Epidermal melanocyte (primary cell): ENCODE measurements around the gene HDC.

ENCODE experiments used
- DNase-seq: peaks from one replicate; pipeline ENCODE4 v3.0.0; 2011; ENCODE audit warnings: low spot score; ENCODE audit not compliant: insufficient read length

Gene HDC, protein sequence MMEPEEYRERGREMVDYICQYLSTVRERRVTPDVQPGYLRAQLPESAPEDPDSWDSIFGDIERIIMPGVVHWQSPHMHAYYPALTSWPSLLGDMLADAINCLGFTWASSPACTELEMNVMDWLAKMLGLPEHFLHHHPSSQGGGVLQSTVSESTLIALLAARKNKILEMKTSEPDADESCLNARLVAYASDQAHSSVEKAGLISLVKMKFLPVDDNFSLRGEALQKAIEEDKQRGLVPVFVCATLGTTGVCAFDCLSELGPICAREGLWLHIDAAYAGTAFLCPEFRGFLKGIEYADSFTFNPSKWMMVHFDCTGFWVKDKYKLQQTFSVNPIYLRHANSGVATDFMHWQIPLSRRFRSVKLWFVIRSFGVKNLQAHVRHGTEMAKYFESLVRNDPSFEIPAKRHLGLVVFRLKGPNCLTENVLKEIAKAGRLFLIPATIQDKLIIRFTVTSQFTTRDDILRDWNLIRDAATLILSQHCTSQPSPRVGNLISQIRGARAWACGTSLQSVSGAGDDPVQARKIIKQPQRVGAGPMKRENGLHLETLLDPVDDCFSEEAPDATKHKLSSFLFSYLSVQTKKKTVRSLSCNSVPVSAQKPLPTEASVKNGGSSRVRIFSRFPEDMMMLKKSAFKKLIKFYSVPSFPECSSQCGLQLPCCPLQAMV

GRCh38 chr15:50265620-50266019 is at the start of gene HDC:
Gene HDC (minus strand): TSS chr15:50265726. CDS start chr15:50265623, 103 bp downstream.
- DNase-seq = no peak

- DNase-seq = no peak
Measured at GRCh38 chr15:50312636-50313035, 47.1 kb upstream of the HDC start.

DNA sequence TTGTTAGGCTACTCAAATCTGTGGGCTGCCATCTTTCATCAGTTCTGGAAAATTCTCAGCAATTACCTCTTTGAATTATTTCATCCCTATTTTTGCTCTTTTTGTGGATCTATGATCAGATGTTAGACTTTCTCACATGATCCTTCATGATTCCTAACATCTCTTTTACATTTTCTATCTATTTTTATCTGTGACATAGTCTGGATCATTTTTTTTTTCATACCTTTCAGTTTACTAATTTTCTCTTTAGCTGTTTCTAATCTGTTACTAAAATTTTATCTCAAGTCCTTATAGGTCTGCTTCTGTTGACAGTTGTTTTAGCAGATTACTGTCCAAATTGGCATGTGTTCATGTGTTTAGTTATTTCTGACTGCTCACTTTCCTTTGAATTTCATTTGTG is 42.3 kb upstream of the HDC start:
- no peak for DNase-seq

DNA sequence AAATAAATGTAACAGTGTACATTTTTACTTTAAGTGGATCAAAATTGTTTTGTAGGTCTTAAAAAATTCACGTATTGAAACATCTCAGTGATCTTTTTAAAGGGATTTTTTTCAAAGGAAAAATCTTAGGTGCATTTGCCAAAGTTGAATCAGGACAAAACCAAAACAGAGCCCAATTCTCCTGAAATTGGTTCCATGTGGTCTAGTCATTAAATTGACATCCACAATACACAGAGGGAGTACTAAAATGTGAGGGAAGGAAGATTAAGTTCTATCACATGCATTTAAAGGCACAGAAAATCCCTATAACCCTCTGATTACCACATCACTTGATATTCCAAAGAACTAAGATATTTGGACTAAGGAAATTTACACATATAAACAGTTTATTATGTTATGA is 39.3 kb upstream of the HDC start:
- DNase-seq = no peak

GRCh38 chr15:50302581-50302980 is 37.1 kb upstream of the HDC start:
- no peak for DNase-seq

GRCh38 chr15:50298340-50298739 is 32.8 kb upstream of the HDC start:
- no peak for DNase-seq

- DNase-seq = no peak
Measured at GRCh38 chr15:50295966-50296365, 30.4 kb upstream of the HDC start.

- DNase-seq = no peak
Measured at GRCh38 chr15:50289749-50290148, 24.2 kb upstream of the HDC start.

DNA sequence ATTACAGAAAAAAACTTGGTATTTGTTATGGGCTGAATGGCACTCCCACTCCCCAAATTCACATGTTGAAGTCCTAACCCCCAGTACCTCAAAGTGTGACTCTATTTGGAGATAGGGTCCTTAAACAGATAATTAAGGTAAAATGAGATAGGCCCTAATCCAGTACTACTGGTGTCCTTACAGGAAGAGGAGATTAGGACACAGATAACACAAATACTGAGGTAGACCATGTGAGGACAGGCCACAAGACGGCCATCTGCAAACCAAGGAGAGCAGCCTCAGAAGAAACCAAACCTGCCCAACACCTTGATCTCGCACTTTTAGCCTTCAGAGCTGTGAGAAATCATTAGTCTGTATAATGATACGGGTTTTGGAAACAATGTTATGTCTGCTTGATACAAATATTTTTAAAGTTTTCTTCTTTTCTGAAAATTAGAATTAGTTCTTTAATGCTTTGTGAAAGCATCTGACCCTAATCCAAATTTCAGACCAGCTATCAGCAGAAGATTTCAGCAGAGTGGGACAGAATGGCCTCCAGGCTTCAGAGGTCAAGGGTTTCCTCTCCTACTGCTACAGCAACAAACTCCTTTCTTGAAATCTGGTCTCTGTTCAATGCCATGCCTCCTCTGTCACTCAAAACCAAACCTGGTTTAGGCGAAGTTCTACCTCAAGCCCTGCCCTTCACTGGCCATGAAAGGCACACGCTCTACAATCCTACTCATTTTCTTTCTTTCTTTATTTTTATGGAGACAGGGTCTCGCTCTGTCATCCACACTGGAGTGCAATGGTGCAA is 22.0 kb upstream of the HDC start:
- no peak for DNase-seq

DNA sequence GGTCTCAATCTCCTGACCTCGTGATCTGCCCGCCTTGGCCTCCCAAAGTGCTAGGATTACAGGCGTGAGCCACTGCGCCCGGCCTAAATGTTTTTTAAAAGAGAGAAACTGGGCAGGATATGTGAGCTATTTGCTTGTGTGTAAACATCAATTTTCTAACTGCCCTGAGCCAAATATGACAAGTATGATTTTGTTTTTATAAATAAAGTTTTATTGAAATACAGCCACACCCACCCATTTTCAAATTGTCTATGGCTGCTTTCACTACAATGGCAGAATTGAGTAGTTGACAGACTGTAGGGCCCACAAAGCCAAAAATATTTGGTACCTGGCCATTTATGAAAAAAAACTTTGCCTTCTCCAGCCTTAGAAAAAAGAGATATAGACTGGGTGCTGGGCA is 15.9 kb upstream of the HDC start:
- no peak for DNase-seq

GRCh38 chr15:50280271-50280670 is 14.7 kb upstream of the HDC start:
- DNase-seq = no peak

- no peak for DNase-seq
Measured at GRCh38 chr15:50278496-50278895, 13.0 kb upstream of the HDC start.

- no peak for DNase-seq
Measured at GRCh38 chr15:50277370-50277769, 11.8 kb upstream of the HDC start.

DNA sequence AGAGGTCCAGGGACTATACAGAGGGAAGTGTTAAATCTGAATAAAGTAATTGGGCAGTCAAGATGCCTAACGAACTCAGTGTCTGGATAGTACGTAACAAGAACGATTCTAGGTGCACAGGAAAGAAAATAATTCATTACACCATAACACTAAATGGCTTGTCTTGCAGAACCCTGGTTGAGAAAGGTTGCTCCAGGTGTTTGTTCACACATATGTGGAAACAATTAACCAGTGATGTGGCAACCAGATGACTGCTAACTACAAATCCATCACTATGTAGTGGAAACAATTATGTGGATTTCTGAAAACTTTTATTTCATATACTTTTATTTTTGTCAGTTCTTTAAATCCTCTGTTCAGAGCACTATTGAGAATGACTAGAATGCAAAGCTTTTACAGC is 10.4 kb upstream of the HDC start:
- no peak for DNase-seq

- no peak for DNase-seq
Measured at GRCh38 chr15:50275091-50275490, 9.6 kb upstream of the HDC start.

- DNase-seq = no peak
Measured at GRCh38 chr15:50267577-50267976, 2.1 kb upstream of the HDC start.

GRCh38 chr15:50262533-50262932 is 3.0 kb downstream of the HDC start:
- no peak for DNase-seq

GRCh38 chr15:50261981-50262380 is 3.5 kb downstream of the HDC start:
- no peak for DNase-seq

DNA sequence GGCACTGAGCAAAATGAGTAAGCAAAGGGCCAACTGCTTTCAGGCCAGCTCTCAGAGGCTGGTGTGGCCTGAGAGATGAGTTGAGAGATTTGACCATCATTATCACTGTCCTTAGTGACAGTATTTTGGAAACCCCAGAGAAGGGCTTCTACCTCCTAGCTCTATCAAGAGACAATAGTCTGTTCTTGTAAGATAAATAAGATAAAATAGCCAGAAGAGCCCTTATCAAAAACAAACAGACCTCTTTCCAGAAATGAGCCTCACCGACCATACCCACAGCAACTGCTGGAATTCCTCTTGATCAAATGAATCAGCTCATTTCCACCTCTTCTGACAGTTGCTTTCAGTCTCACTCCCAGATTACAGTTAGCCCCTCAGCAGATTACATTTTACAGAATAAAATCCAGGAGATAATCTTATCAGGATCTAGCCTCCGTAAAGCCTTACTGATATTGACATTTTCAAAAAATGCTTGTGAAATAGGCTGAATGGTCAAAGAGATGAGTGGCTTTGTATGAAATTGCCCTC is 4.5 kb downstream of the HDC start:
- no peak for DNase-seq

GRCh38 chr15:50259276-50259675 is 6.2 kb downstream of the HDC start:
- no peak for DNase-seq

- DNase-seq = no peak
Measured at GRCh38 chr15:50257924-50258323, 7.6 kb downstream of the HDC start.

GRCh38 chr15:50257332-50257731 is 8.2 kb downstream of the HDC start:
- DNase-seq = no peak
